Measurements from ENCODE around the gene RHO. TPM values are rescaled to one million over a fixed set of nuclear protein-coding genes. Genes with fewer than 3 reads are reported as not detected.
"Not testable (repeated sequence)": the region's sequence is repeated elsewhere in the genome, so short reads cannot be mapped to it uniquely, and the experiment has no call there.

The RHO gene
- total RNA-seq, 2 donors from 2014 or later: 0.23 TPM; not detected in 1

DNA sequence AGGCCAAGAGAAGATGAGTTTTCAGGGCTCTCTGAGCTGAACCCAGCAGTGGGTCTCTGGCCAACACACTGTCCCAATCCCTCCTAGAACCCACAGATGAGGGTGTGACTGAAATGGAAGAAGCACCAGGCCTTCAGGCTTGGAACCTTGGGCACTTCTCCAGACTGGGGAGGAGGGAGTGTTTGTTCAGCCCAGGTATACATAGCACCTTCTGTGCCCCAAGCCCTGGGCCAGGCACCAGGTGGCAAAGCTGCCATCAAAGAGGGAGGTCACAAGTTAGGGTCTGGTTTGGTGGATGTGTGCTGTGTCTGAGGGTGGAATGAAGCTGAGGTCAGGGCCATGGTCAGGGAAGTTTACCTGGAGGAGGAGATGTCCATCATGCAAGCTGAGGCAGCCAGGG lies 15.8 kb upstream of the RHO start:
- DNase-seq (ENCODE audit: low spot score): no peak
- intact Hi-C loops (cut with DNase I): no loop called here
- no peaks in the 10 kb centered on the region for H3K27me3 ChIP-seq (replicated peaks; ENCODE audit: insufficient read depth)
- TF ChIP-seq, protein P1, sequence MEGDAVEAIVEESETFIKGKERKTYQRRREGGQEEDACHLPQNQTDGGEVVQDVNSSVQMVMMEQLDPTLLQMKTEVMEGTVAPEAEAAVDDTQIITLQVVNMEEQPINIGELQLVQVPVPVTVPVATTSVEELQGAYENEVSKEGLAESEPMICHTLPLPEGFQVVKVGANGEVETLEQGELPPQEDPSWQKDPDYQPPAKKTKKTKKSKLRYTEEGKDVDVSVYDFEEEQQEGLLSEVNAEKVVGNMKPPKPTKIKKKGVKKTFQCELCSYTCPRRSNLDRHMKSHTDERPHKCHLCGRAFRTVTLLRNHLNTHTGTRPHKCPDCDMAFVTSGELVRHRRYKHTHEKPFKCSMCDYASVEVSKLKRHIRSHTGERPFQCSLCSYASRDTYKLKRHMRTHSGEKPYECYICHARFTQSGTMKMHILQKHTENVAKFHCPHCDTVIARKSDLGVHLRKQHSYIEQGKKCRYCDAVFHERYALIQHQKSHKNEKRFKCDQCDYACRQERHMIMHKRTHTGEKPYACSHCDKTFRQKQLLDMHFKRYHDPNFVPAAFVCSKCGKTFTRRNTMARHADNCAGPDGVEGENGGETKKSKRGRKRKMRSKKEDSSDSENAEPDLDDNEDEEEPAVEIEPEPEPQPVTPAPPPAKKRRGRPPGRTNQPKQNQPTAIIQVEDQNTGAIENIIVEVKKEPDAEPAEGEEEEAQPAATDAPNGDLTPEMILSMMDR (IDR thresholded peaks at IDR 0.05): no peak
- TF ChIP-seq POLR2A (IDR thresholded peaks at IDR 0.05) (no peak), POLR2AphosphoS5 (IDR thresholded peaks at IDR 0.05) (no peak)
- H3K27ac ChIP-seq: no peak overlapping the region
- no peaks in the 10 kb centered on the region for H3K36me3 ChIP-seq
- H3K9me3 ChIP-seq: no peaks in the 10 kb centered on the region
- H3K4me3 ChIP-seq: no peak overlapping the region
- no peaks in the 10 kb centered on the region for H3K4me1 ChIP-seq (replicated peaks)

GRCh38 chr3:129513705-129514104 lies 14.7 kb upstream of the RHO start:
- TF ChIP-seq POLR2A (IDR thresholded peaks at IDR 0.05) (no peak), POLR2AphosphoS5 (IDR thresholded peaks at IDR 0.05) (no peak)
- TF ChIP-seq, protein P1 (IDR thresholded peaks at IDR 0.05): no peak
- H3K9me3 ChIP-seq: no peaks in the 10 kb centered on the region
- intact Hi-C loops (cut with DNase I): no loop called here
- H3K27me3 ChIP-seq (replicated peaks; ENCODE audit: insufficient read depth): no peaks in the 10 kb centered on the region
- H3K27ac ChIP-seq: no peak overlapping the region
- H3K36me3 ChIP-seq: no peaks in the 10 kb centered on the region
- WGBS: 94% methylated on average over 8 of the region's 8 CpGs
- no peaks in the 10 kb centered on the region for H3K4me1 ChIP-seq (replicated peaks)
- DNase-seq (ENCODE audit: low spot score): no peak
- no peak overlapping the region for H3K4me3 ChIP-seq

GRCh38 chr3:129514110-129514509 lies 14.3 kb upstream of the RHO start:
- no peaks in the 10 kb centered on the region for H3K36me3 ChIP-seq
- no peaks in the 10 kb centered on the region for H3K4me1 ChIP-seq (replicated peaks)
- intact Hi-C loops (cut with DNase I): no loop called here

GRCh38 chr3:129514563-129514962 lies 13.9 kb upstream of the RHO start:
- no peak for TF ChIP-seq POLR2A (IDR thresholded peaks at IDR 0.05)
- TF ChIP-seq POLR2AphosphoS5 (IDR thresholded peaks at IDR 0.05): no peak
- TF ChIP-seq, protein P1 (IDR thresholded peaks at IDR 0.05): no peak
- Histone ChIP-seq H3K27me3 (replicated peaks; ENCODE audit: insufficient read depth) (no peaks in the 10 kb centered on the region), H3K4me1 (replicated peaks) (no peaks in the 10 kb centered on the region), H3K27ac (no peak overlapping the region), H3K4me3 (no peak overlapping the region), H3K9me3 (no peaks in the 10 kb centered on the region), H3K36me3 (no peaks in the 10 kb centered on the region)
- intact Hi-C loops (cut with DNase I): no loop called here
- no peak for DNase-seq (ENCODE audit: low spot score)
- 100% methylated on average over 6 of the region's 6 CpGs for WGBS

More at GRCh38 chr3:129514110-129514509, 14.3 kb upstream of the RHO start:
- H3K9me3 ChIP-seq: no peaks in the 10 kb centered on the region
- no peaks in the 10 kb centered on the region for H3K27me3 ChIP-seq (replicated peaks; ENCODE audit: insufficient read depth)
- TF ChIP-seq, protein P1 (IDR thresholded peaks at IDR 0.05): no peak
- TF ChIP-seq POLR2A (IDR thresholded peaks at IDR 0.05) (no peak), POLR2AphosphoS5 (IDR thresholded peaks at IDR 0.05) (no peak)
- H3K27ac ChIP-seq: no peak overlapping the region
- DNase-seq (ENCODE audit: low spot score): no peak
- no peak overlapping the region for H3K4me3 ChIP-seq
- WGBS: 94% methylated on average over 7 of the region's 10 CpGs

DNA sequence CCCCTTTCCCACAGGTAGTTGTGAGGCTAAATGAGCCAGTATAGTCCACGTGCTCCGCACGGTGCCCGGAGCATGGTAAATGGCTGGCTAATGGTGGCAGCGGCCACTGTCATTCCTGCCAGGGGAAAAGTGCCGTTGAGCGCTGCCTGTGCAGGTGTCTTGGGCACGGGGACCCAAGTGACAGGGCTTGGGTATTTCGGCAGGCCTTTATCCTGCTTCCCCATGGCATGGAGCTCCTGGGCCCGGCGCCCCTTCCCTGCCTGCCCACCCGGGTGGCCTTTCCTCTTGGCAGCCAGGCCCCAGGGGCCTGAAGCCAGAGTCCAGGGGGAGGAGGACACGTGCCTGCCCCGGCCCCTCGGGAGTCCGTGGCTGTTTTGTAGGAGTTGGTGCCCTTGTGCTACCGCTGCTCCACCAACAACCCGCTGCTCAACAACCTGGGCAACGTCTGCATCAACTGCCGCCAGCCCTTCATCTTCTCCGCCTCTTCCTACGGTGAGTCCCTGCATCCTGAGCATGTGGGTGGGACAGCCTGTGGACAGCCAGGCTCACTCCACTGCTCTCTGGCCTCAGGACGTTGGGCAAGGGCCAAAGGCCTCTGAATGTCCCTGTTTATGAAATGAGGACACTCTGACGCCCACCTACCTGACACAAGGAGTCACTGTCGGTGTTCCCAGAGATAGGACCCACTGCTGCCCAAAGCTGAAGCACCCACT lies 13.2 kb upstream of the RHO start:
- H3K27me3 ChIP-seq (replicated peaks; ENCODE audit: insufficient read depth); H3K4me3 ChIP-seq; H3K36me3 ChIP-seq; H3K27ac ChIP-seq; H3K4me1 ChIP-seq (replicated peaks); H3K9me3 ChIP-seq; DNase-seq (ENCODE audit: low spot score); intact Hi-C loops (cut with DNase I): not testable (repeated sequence)
- WGBS: 91% methylated on average over 17 of the region's 25 CpGs

- H3K36me3 ChIP-seq; H3K4me1 ChIP-seq (replicated peaks); H3K9me3 ChIP-seq; H3K27me3 ChIP-seq (replicated peaks; ENCODE audit: insufficient read depth); H3K27ac ChIP-seq; DNase-seq (ENCODE audit: low spot score); intact Hi-C loops (cut with DNase I); H3K4me3 ChIP-seq: not testable (repeated sequence)
- WGBS: 91% methylated on average over 7 of the region's 7 CpGs
Observed at GRCh38 chr3:129515821-129516432, 12.5 kb upstream of the RHO start.

Measured in prostate gland (tissue), 2 donors.